ENCODE data around the gene TAF4.

TAF4 gene

DNA sequence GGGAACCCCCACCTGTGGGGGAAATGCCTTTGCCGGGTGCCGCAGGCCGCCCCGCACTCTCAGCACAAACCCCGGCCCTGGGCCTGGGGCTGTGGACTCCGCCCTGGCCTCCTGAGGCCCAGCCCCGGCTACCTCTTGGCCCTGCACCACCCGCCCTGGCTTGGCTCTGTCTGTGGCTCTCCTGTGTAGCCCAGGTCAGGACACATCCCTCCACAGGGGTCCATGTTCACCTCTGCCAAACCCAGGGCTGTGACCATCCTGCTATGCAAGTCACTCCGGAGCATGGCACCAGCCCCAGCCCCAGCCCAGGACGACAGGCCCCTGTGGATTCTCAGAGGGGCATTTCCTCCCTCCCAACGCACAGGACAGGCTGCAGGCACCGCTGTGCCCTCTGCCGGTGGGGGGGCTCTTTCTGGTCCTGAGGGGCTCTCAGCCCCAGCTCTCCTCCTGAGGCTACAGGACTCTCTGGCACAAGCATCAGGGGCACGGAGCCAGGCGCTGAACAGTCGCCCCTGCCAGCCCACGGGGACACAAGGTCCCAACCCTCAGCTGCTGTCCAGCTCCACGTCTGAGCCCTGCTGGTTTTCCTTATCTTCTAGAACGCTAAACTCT, 45.7 kb downstream of the TAF4 start:
- DNase-seq, result no peak

DNA sequence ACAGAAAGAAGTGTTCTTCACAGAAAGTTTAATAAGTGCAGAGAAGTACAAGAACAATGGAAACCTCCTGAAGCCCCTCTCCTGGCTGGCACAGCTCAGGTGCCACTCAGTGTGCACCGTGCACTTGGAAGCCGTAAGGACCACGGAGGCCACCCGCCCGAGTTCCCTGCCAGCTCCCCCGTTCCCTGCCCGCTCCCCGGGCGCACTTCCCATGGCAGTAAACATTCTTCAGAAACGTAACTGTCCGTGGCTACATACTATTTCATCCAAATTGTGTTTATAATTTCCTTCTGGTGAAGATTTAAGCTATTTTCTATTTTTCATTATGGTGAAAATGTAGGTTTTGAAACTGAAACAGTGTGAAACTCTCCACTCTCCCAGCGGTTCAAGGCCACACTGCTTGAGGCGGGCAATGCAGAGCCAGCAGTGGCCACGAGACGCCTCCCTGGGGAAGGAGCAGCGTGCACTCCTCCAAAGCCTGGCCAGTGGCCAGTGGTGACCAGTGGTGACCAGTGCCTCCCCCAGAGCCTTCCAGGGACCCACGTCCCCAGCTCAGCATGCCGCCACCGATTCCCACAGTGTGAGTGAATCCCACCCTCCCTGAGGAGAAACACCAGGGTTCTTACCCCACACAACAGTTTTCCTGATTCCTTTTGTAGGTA, 46.4 kb downstream of the TAF4 start:
- no peak for DNase-seq

DNA sequence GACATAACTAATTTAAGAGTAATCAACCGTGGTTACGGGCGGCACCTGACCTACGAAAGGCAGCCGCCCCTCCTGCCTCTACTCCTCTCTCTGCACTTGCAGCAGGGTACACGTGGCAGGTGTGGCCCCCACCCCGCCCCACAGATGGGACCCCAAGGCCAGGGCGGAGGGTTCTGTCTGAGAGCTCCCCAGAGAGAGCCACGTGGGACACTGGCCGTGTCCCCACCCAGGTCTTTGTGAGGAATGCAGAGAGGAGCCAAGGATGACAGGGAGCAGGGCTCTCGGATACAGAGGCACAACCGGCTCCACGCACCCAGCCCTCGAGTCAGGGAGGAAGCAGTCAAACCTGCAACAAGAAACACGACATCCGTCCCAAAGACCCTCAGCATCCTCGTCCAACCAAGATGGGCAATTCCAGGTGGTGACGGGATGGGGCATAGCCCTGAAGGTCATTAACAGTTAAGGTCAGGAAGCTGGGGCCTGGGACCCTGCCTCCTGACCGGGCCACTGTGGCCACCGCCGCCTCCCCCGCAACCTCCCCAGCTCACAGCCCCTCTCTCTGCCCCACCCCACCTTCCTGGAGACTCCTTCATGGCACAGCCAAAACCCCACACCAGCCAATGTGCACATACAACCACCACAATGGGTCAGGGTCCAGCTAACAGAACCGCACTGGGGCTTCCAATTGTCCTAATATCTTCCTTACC, 47.1 kb downstream of the TAF4 start:
- DNase-seq, result no peak

DNA sequence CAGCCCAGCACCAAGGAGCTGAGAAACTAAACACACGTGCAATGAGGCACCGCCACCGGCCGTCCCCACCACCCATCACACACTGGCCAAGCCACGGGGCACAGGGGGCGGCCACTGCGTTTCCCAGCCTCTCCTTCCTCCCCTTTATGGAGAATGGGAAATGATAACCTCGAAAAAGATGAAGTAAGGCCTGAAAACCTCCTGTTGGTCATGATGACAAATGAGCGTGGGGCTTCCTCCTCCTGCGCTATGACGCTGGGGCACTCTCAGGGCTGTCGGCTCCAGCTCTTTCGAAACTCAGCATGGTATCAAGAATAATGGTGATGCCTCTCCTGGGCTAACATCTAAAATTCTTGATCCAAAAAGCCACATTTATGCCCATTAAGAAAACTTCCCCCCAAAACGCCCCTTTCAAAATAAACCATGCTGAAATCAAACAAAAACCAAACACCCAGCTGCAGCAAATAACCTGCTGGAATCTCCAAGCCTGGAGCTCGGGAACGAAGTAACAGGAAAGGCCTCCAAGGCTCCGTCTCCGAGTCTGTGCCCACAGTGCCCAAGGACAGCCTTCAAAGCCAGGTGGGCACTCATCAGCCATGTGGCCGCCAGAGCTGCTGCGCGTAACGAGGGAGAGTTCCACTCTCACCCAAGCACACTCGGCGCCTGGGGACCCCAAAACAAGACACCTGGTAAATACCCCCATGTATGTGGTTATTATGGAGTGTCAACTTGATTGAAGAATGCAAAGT, 50.0 kb downstream of the TAF4 start:
- DNase-seq, result no peak

DNA sequence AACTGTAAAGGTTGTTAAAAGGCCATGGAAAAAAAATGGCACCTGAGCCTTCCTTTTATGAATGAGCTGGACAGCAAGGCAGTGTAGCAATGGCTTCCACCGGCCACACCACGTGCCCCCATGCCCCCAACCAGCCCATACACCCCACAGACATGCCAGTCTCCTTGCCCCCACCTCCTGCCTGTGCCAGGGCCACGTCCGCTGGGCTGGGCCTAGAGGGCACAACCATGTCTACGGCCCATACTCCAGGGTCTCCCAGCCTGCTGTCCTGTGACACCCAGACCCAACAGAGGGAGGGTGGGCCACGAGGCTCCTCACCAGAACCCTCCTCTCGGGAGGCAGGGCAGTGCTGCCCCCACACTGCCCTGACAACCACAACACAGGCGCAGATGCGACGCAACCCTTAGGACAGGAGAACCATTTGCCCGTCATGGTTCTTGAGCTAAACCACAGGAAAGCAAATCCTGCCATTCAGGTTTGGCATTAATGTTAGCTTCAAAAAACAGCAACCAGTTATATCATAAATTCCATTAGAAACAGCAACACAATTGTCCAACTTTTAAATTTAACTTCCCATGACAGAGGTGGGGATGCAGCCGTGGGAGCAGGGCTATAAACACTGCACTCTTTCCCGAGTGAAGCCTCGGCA, 50.7 kb downstream of the TAF4 start:
- DNase-seq, result no peak

DNA sequence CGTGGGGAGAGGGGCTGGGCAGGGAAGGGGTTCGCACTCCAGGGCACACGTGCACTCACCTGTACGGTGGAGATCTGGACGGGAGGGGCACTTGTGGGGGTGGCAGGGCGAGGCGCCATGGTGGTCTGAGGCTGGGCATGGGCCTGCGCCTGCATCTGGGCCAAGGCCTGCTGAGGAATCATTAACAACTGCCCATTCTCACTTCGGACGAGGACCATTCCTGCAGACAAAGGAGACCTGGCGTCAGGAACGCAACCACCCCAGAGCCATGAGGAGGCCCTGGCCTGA, 51.2 kb downstream of the TAF4 start:
- no peak for DNase-seq

DNA sequence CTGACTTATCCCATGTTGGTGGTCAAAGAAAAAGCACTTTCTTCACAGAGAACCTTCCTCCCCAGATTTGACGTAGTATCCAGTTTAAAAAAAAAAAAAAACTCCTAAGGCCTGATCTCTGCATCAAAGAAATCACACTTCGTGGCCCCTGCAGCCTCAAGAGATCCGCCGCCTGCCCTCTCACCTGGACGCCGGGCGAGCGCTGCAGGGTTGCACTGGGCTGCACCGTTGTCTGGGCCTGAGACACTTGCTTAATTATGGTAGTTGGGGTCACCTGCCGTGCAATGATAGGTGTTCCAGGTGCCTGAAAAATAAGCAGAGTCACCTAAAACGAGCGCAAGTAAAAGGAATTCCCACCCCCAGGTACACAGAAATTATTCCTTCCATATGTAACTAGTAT, 53.0 kb downstream of the TAF4 start:
- no peak for DNase-seq

DNA sequence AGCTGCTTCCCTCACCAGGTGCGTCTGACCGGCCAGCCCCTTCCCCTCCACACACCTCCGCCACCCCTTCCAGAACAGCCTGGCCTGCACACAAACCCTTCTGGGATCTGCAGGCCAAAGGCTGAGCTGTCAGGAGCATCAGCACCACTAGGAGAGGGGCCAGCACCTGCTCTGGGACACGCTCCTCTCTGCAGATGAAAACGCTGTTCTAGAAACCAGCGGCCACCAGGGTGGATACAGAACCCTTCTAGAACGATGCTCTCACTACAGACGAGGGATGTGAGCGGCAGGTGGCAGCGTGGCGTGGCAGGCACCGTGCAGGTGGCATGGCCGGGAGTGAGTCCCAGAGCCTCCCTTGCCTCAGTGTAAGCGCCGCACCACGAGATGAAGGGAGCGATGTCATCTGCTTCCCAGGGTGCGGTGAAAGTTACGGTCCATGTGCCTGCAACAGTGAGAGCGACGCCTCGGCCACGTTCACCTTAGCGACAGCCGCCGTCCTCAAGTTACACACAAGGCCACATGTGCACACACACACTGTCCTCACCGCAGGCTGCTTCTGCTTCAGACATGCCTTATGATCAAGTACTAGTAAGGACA, 53.6 kb downstream of the TAF4 start:
- no peak for DNase-seq

DNA sequence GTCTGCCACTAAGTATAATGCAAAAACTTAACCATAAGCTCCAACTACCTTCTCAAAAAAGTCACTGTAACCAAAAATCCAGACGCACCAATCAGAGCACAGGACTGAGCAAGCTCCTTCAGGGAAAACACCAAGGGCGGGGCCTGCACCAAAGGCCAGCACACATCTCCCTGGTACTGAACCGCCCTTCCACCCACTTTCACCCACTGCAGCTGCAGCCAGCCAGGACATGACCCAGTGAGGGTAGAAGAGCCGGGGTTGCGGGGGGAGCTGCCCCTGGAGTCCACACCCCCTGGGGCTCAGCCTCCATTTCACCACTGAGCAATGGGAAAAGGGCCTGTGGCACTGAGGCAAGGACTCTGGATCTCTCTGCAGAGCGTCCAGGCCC, 54.3 kb downstream of the TAF4 start:
- no peak for DNase-seq

DNA sequence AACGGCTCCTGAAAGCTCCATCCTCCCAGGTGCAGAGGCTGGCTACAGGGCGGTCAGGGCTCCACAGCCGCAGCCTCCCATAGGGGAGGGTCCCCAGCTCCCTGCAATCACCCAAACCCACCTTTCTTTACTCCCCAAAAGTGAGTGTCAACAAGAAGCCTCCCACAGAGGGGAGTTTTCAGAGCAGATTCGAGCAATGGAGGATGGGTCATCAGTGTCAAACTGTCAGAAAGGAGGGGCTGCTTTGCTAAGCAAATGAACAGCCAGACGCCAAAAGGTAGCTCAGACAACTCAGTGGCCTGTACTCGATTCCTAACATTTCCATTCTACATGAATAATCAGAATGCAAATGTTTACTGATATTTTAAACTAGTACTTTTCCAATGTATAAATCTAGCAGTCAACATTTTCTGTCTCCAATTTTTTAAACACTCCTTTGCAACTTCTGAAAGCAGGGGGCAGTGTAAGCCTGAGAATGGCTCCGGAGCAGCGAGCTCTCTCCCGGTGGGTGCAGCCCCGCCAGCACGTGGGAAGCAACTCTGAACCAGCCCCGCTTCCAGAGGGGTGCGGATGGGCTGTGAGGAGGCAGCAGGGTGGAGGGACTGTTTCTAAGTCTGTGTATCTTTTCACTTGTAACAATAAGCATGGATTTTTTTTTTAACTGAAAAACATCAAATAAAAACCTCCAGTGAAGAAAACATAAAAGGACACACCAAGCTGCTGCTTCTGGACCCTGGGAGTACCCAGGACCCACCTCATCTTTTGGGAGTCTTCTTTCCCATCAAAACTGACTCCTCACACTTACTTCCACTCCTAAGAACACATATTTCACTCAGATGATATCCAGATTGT, 54.9 kb downstream of the TAF4 start:
- DNase-seq, result peak; percentile 42 to 75 (median 54)

DNA sequence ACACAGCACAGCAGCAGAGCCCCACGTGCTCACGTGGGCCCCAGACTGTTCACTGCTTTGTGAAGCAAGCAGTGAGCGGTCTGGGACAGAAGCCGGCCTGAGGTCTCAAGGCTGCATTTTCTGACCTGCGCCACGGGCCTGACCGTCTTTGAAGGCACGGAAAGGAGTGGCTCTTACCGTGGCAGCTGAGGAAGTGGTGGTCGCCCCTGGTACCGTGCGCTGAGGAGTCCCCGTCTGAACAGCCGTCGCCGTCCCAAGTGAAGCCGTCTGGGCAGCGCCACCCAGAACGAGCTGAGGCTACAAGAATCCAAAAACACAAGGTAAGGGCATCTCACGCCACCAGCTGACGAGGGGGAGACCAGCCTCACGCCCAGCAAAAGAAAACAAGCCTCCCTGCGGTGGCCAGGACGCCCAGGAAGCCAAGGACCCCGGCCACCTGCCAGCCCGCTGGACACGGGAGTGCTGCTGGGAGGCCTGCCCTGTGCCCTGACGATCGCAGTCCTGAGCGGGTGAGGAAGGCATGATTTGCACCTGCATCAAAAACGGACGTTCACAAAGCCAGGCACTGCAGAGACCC, 55.7 kb downstream of the TAF4 start:
- DNase-seq, result no peak

DNA sequence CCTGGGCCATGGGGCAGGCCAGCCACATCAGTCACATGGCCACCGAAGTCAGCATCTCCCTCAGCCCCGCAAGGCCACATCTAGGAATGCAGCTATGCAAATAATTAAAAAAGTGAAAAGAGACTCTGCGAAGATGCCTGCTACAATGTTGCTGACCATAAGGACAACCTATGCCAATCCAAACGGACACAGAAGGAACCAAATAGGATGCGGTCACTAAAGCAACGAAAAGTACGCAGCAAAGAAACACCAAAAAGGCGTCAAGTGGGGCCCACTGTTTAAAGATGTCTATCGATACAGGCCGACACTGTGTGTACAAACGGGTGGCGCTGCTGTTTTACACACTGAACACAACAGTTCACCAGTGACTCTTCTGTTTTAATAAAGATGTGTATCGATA, 56.4 kb downstream of the TAF4 start:
- no peak for DNase-seq

DNA sequence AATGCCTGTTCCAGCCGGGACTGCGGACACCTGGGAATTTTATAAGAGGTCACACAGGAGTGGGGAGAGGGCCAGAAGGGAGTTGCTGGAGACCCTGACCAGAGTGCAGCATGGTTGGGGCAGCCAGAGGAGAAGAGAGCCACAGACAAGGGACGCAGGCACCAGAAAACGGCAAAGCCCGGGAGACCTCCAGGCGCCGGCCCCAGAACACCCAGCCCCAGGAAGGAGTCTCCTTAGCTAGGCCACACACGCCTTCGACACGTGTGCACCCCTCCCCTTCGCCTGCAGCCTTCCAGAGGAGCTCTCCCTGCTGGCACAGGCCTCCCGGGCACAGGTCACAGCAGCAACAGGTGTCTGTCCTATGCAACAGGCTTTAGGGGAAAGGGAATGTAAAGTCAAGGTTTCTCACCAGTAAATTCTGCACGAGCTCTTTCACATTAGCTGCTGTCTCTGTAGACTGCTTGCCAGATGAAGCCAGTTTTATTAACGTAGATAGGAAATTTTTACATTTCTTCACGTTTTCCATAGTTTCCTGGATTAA, 57.0 kb downstream of the TAF4 start:
- DNase-seq, result no peak

DNA sequence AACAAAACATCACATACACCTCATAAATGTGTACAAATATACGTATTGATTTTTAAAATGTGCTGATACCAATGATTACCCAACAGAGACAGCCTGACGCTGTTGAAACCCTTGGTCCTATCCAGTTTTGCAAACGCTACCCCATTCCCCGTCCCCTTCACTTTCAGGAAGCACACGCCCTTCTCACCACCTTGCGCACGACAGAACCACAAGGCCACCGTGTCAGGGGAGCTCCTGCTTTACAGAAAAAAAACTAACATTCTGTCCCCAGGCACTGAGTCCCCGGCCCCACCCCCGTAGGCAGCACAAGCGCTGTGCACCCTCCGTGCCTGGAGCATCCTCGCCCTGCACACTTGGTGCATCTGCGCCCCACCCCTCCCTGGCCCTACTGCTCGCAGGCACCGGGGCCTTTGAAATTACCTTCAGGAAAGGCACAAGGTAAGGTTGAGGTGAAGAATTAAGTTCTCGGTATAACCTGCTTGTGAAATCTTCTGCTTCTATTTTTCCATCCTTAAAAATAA, 58.5 kb downstream of the TAF4 start:
- DNase-seq, result no peak

DNA sequence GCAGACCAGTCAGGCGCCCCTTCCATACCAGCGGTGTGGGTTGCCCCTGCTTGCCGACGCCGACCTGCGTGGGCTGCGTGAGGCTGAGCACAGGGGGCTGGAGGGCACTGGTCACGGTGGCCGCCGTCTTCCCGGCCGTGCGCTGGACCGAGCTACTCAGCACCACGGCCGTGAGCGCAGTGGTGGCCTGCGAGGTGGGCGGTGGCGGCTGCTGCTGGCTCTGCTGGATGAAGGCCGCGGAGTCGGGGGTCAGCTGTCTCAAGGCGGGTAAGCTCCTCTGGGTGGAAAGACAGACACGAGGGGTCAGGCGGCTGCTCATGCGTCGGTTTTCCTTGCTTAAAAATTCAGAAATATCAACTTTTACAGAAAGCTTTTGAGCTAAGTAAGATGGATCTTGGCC, 59.2 kb downstream of the TAF4 start:
- DNase-seq, result no peak

DNA sequence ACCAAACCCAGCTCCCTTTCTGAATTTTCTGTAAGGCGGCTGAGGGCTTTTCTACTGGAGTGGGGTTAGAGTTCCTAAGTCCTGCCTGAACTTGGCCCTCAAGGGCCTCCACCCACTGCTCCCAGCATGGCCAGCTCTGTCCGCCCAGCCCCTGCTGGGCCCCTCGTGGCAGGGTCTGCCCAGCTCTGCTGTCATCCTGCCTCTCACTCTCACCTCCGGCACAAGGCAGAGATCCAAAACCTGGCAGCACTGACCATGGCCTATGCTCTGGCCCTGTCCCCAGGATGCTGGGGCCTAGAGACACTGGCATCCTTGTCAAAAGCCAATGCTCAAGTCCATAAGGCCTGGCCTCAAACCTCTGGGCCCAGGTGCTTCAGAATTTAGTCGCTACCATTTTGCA, 61.1 kb downstream of the TAF4 start:
- no peak for DNase-seq

DNA sequence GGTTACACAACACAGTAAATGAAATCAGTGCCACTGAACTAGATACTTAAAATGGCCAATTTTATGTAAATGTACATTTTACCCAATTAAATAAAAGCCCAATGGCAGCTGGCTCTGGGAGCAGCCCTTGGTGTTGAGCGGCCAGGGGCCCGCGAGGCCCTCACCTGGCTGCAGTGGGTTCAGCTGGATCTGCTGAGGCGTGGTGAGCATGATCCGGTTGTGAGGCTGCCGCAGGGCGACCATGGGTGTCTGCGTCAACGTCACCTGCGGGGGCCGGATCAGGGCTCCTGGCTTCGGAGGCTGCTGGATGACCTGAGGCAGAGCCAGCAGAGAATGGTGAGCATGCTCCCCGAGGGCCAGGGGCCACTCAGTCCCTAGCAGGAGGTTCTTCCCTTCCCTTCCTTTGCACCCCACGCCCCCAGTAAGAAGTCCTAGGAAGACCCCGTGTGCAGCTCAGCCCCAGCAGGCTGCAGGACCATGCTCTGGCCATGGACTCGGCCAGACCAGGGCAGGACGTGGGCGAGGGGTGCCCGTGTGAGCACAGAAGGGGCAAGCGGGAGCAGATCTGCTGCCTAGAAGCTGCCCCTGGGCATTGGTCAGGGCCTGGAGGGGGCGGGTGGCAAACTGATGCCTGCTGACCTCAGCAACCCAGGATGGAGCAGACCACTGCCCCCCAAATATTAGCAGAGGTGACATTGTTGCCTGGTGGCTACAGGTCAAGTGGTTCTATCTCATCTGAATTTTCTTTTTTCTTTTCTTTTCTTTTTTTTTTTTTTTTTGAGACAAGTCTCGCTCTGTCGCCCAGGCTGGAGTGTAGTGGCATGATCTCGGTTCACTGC, 61.9 kb downstream of the TAF4 start:
- DNase-seq, result no peak

DNA sequence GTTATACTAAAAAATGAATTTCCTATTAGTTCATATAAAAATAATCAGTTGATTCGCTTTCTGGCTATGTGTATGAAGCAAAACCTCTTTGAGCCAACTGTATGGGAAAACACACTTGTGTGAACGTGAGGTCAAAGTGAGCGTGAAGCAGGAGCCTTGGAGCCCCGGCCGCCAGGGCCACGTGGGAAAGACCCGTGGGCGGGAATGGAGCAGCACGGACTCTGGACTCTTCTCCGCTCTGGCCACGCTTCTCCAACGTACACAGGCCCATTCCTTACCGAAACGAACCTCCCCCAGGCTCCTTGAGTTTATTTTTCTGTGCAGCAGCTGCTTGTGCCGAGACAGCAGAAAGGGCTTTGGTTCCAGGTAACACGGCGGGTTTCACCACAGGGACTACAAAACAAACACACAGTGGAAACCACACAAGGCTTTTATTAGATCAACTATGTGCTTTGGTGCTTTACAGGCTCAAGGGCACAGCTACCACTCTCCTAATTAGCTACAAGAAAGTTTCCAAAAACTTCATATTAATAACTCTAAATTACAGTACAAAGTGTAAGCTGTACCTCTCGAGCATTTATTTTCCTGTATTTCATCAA, 62.7 kb downstream of the TAF4 start:
- no peak for DNase-seq

DNA sequence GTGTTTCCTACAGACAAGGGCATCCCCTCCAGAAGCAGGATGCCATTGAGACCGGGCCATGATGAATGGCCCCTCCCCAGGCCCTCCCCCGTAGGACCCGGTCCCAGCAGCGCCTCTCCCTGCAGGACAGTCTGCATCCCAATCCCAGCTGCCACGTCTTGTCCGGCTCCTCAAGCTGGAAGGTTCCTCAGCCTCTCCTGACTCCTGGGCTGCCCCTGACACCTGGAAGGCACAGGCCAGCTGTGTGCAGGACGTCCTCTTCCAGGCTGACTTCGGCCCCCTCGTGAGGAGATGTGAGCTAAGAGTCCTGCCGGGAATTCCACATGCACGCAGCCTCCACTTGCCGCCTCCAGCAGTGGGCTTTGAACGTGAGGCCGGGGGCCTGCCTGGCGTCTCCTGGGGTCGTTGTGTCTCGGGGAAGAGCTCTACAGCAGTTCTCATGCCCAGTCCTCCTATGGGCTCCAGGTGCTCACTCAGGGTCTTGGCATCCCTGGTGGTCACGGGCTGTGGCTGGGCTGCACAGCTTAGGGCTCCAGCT, 64.4 kb downstream of the TAF4 start:
- DNase-seq, result no peak
